Myocyte (in vitro differentiated cells): ENCODE results near the gene FDXR. TPM values are rescaled to one million over a fixed set of nuclear protein-coding genes. Genes with fewer than 3 reads are reported as not detected.

Source experiments
- DNase-seq: peaks from one replicate; pipeline ENCODE4 v3.0.0-alpha.2; 2012; ENCODE audit warnings: low read depth
- total RNA-seq: library from RNA; depleted of rRNA; stranded (reverse); fragments of >200 nt; gene quantifications from 2 replicates; pipeline ENCODE4 v1.2.3, GENCODE V29; 2014

Gene FDXR
- total RNA-seq, 1 donor from 2014 or later, result 7.9 TPM

- DNase-seq, result no peak
Observed at GRCh38 chr17:74898376-74898946, 25.7 kb upstream of the FDXR start.

- DNase-seq, result no peak
Observed at GRCh38 chr17:74893936-74894671, 21.3 kb upstream of the FDXR start.

- no peak for DNase-seq
Observed at GRCh38 chr17:74892974-74893911, 20.4 kb upstream of the FDXR start, which contains the start of gene FADS6. FADS6 (minus strand) TSS chr17:74893633; CDS start chr17:74893595, 38 bp downstream.

- DNase-seq, result no peak
Observed at GRCh38 chr17:74892013-74892841, 19.4 kb upstream of the FDXR start.

GRCh38 chr17:74890554-74890953 is 17.8 kb upstream of the FDXR start:
- DNase-seq, result no peak

- DNase-seq, result no peak
Observed at GRCh38 chr17:74888469-74888868, 15.7 kb upstream of the FDXR start.

GRCh38 chr17:74883241-74883745 is 10.5 kb upstream of the FDXR start:
- no peak for DNase-seq

GRCh38 chr17:74882517-74883240 is 9.9 kb upstream of the FDXR start:
- DNase-seq, result no peak

- DNase-seq, result no peak
Observed at GRCh38 chr17:74881073-74881472, 8.3 kb upstream of the FDXR start.

- DNase-seq, result no peak
Observed at GRCh38 chr17:74879308-74879707, 6.5 kb upstream of the FDXR start.

GRCh38 chr17:74878658-74879057 is 5.9 kb upstream of the FDXR start:
- no peak for DNase-seq

- DNase-seq, result no peak
Observed at GRCh38 chr17:74877592-74878548, 5.1 kb upstream of the FDXR start.

- no peak for DNase-seq
Observed at GRCh38 chr17:74875977-74876593, 3.3 kb upstream of the FDXR start.

GRCh38 chr17:74875155-74875976 is 2.6 kb upstream of the FDXR start:
- DNase-seq, result no peak

GRCh38 chr17:74874615-74875037 is 1.8 kb upstream of the FDXR start:
- no peak for DNase-seq

GRCh38 chr17:74873874-74874614 is 1.2 kb upstream of the FDXR start:
- DNase-seq, result no peak
